TTC549 (cell line): ENCODE measurements around the gene ITGA1.

Source experiments
- FAIRE-seq: peaks from 2 replicates; lab custom pipeline; 2012; peaks lifted over from hg19 to GRCh38; lab: Jason Lieb, UNC

ITGA1 gene

GRCh38 chr5:52868417-52868816 lies 80.7 kb downstream of the ITGA1 start:
- FAIRE-seq = no peak

- no peak for FAIRE-seq
These were observed 81.7 kb downstream of the ITGA1 start for GRCh38 chr5:52869391-52869790.

GRCh38 chr5:52870448-52870847 lies 82.7 kb downstream of the ITGA1 start:
- FAIRE-seq = no peak

GRCh38 chr5:52875827-52876226 lies 88.1 kb downstream of the ITGA1 start:
- FAIRE-seq = no peak

- no peak for FAIRE-seq
These were observed 88.7 kb downstream of the ITGA1 start for GRCh38 chr5:52876456-52876855.

- no peak for FAIRE-seq
These were observed 90.9 kb downstream of the ITGA1 start for GRCh38 chr5:52878656-52879055.

GRCh38 chr5:52880541-52880940 lies 92.8 kb downstream of the ITGA1 start:
- no peak for FAIRE-seq

GRCh38 chr5:52881468-52881867 lies 93.8 kb downstream of the ITGA1 start:
- FAIRE-seq = no peak

- no peak for FAIRE-seq
These were observed 95.4 kb downstream of the ITGA1 start for GRCh38 chr5:52883110-52883509.

GRCh38 chr5:52884453-52884852 lies 96.7 kb downstream of the ITGA1 start:
- FAIRE-seq = no peak

GRCh38 chr5:52885614-52886013 lies 97.9 kb downstream of the ITGA1 start:
- no peak for FAIRE-seq

GRCh38 chr5:52886206-52886605 lies 98.5 kb downstream of the ITGA1 start:
- FAIRE-seq = no peak

GRCh38 chr5:52887066-52887465 lies 99.3 kb downstream of the ITGA1 start:
- FAIRE-seq = no peak

GRCh38 chr5:52888363-52888762 lies 100.6 kb downstream of the ITGA1 start:
- no peak for FAIRE-seq

GRCh38 chr5:52892242-52892878 lies 104.6 kb downstream of the ITGA1 start:
- no peak for FAIRE-seq

- FAIRE-seq = no peak
These were observed 105.4 kb downstream of the ITGA1 start for GRCh38 chr5:52893105-52893504.

- no peak for FAIRE-seq
These were observed 106.1 kb downstream of the ITGA1 start for GRCh38 chr5:52893863-52894262.

GRCh38 chr5:52894451-52894850 lies 106.7 kb downstream of the ITGA1 start:
- no peak for FAIRE-seq

- no peak for FAIRE-seq
These were observed 107.4 kb downstream of the ITGA1 start for GRCh38 chr5:52895075-52895474.

GRCh38 chr5:52895572-52896413 lies 108.1 kb downstream of the ITGA1 start:
- FAIRE-seq = no peak

GRCh38 chr5:52896534-52897237 lies 109.0 kb downstream of the ITGA1 start:
- FAIRE-seq = no peak

- FAIRE-seq = no peak
These were observed 109.5 kb downstream of the ITGA1 start for GRCh38 chr5:52897238-52897614.

GRCh38 chr5:52898961-52899680 lies 111.4 kb downstream of the ITGA1 start:
- no peak for FAIRE-seq
